PC-3 (cell line): ENCODE data around the gene ZNF678. TPM values are rescaled to one million over a fixed set of nuclear protein-coding genes. Genes with fewer than 3 reads are reported as not detected.
"Not testable (repeated sequence)": the region's sequence is repeated elsewhere in the genome, so short reads cannot be mapped to it uniquely, and the experiment has no call there.

Source experiments
- ATAC-seq: fragments of 200-7000 bp; cut with Tn5 transposase; 2 replicates; pipeline ENCODE4 v1.9.1; 2020; ENCODE audit warnings: mild to moderate bottlenecking, moderate library complexity
- BruUV-seq: library from RNA; stranded (reverse); fragments of 400-500 nt; replicated peaks from 2 replicates; lab custom pipeline; 2021; lab: Mats Ljungman, UMichigan
- CTCF ChIA-PET: fragments of 300-600 bp; sonication (Branson Sonifier 250); formaldehyde crosslinking; loops from one replicate; lab custom pipeline; 2022; ENCODE audit warnings: antibody characterized with exemption; lab: Charles Lee
- POLR2A ChIA-PET: fragments of 300-600 bp; sonication (Branson Sonifier 250); formaldehyde crosslinking; loops from one replicate; lab custom pipeline; 2022; ENCODE audit warnings: antibody characterized with exemption; ENCODE audit not compliant: unreplicated experiment; lab: Charles Lee
- DNase-seq: peaks from one replicate; pipeline ENCODE4 v3.0.0-alpha.2; 2015
- H2AFZ ChIP-seq: fragments of 300-600 bp; sonication (generic); 2 replicates; pipeline ENCODE4 v1.6.0; 2016; ENCODE audit warnings: antibody characterized with exemption, low read length
- H3F3A ChIP-seq: fragments of 300-600 bp; sonication (generic); one replicate; pipeline ENCODE4 v1.6.0; 2017; ENCODE audit warnings: antibody characterized with exemption, low read length, control low read depth, mild to moderate bottlenecking; ENCODE audit not compliant: unreplicated experiment
- H3K27ac ChIP-seq: fragments of 300-600 bp; sonication (generic); 2 replicates; pipeline ENCODE4 v1.5.1; 2016; ENCODE audit warnings: mild to moderate bottlenecking, low read length
- H3K27me3 ChIP-seq: fragments of 300-600 bp; sonication (generic); 2 replicates; pipeline ENCODE4 v1.6.1; 2016; ENCODE audit warnings: low read length, mixed read lengths
- H3K36me3 ChIP-seq: fragments of 300-600 bp; sonication (generic); 2 replicates; pipeline ENCODE4 v1.6.1; 2016; ENCODE audit warnings: low read depth, mixed run types, low read length, mixed read lengths
- H3K4me1 ChIP-seq: fragments of 300-600 bp; sonication (generic); 2 replicates; pipeline ENCODE4 v1.5.1; 2016; ENCODE audit warnings: low read length; ENCODE audit not compliant: insufficient read depth
- H3K4me2 ChIP-seq: fragments of 300-600 bp; sonication (generic); 2 replicates; pipeline ENCODE4 v1.6.0; 2016; ENCODE audit warnings: low read length
- H3K4me3 ChIP-seq: fragments of 300-600 bp; sonication (generic); 2 replicates; pipeline ENCODE4 v1.5.1; 2016; ENCODE audit warnings: mild to moderate bottlenecking, low read length, mixed read lengths
- H3K79me2 ChIP-seq: fragments of 300-600 bp; sonication (generic); 2 replicates; pipeline ENCODE4 v1.6.1; 2017; ENCODE audit warnings: low read length, mixed read lengths
- H3K9ac ChIP-seq: fragments of 300-600 bp; sonication (generic); 2 replicates; pipeline ENCODE4 v1.6.0; 2016; ENCODE audit warnings: mild to moderate bottlenecking, low read length
- H3K9me2 ChIP-seq: fragments of 300-600 bp; sonication (generic); replicated peaks from 2 replicates; pipeline ENCODE4 v1.6.1; 2016; ENCODE audit warnings: mixed run types, low read length, mixed read lengths
- H3K9me3 ChIP-seq: fragments of 300-600 bp; sonication (generic); 2 replicates; pipeline ENCODE4 v1.6.1; 2016; ENCODE audit warnings: low read length, mixed read lengths
- H4K20me1 ChIP-seq: fragments of 300-600 bp; sonication (generic); 2 replicates; pipeline ENCODE4 v1.6.1; 2016; ENCODE audit warnings: low read length, mixed read lengths
- EZH2 ChIP-seq: fragments of 300-600 bp; sonication (generic); IDR thresholded peaks from one replicate; pipeline ENCODE4 v1.6.1; 2017; ENCODE audit warnings: antibody characterized with exemption, mild to moderate bottlenecking, low read length; ENCODE audit not compliant: unreplicated experiment
- EZH2phosphoT487 ChIP-seq: fragments of 300-600 bp; sonication (generic); IDR thresholded peaks from 2 replicates; pipeline ENCODE4 v1.6.1; 2018; ENCODE audit warnings: mild to moderate bottlenecking, antibody characterized with exemption, low read length, borderline replicate concordance
- intact Hi-C: fragments of 100-400 bp; cut with micrococcal nuclease; formaldehyde crosslinking; loops from 2 replicates; pipeline ENCODE4 v1.9.0; 2023
- total RNA-seq: library from RNA; depleted of rRNA; stranded (reverse); fragments of >200 nt; gene quantifications from 2 replicates; pipeline ENCODE4 v1.2.3, GENCODE V29; 2014
- TF ChIP-seq, protein P1 (sequence below): fragments of 300-600 bp; sonication (generic); conservative IDR thresholded peaks from 2 replicates; pipeline ENCODE4 v1.5.1; 2017; ENCODE audit warnings: antibody characterized with exemption, low read depth, mild to moderate bottlenecking, low read length

ZNF678 gene
- total RNA-seq, 1 experiment from 2014 or later: 22.6 TPM

DNA sequence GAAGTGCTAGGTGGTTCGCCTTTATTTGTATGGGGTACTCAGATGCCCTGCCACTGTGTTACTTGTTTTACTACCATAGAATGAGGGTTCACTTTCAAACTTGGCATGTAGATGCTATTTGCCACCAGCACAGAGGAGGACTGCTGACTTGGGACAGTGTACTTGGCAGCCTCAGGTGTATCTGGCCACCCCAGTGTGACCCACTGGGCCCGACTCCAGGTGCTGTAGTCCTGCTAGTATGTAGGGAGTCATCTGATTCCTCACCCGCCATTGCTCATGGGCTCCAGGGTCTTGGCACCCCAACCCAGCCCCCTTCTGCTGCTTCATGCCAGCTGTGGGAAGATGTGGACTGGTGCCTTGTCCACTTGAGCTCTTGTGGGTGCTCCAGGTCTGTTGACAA, 40.0 kb downstream of the ZNF678 start:
- H3K9me3 ChIP-seq: peaks cover 73% of the 10 kb centered on the region
- no TSS peak for BruUV-seq

DNA sequence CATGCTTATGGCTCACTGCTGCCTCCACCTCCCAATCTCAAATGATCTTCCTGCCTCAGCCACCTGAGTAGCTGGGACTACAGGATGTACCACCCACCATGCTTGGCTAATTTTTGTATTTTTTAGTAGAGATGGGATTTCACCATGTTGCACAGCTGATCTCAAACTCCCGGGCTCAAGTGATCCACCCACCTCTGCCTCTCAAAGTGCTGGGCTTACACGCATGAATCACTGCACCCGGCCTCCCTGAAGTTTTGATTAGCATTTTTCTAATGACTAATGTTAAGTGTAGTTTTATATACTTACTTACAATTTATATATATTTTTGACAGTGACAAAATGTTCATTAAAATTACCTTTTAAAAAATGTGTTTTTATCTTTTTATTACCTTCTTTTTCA, 41.1 kb downstream of the ZNF678 start:
- Histone ChIP-seq H2AFZ (no peak overlapping the region), H3K9ac (no peak overlapping the region), H3K4me2 (no peak overlapping the region), H4K20me1 (no peaks in the 10 kb centered on the region), H3K36me3 (peaks cover 84% of the 10 kb centered on the region), H3K9me3 (peaks cover 72% of the 10 kb centered on the region), H3K4me3 (no peak overlapping the region), H3K27ac (no peak overlapping the region), H3K27me3 (no peaks in the 10 kb centered on the region), H3F3A (no peaks in the 10 kb centered on the region), H3K9me2 (no peaks in the 10 kb centered on the region), H3K79me2 (peaks cover 50% of the 10 kb centered on the region), H3K4me1 (no peaks in the 10 kb centered on the region)
- ChIA-PET CTCF (no interaction called here), POLR2A (no interaction called here)
- ATAC-seq: no peak
- no TSS peak for BruUV-seq
- TF ChIP-seq EZH2phosphoT487 (no peak), EZH2 (no peak)
- TF ChIP-seq, protein P1, sequence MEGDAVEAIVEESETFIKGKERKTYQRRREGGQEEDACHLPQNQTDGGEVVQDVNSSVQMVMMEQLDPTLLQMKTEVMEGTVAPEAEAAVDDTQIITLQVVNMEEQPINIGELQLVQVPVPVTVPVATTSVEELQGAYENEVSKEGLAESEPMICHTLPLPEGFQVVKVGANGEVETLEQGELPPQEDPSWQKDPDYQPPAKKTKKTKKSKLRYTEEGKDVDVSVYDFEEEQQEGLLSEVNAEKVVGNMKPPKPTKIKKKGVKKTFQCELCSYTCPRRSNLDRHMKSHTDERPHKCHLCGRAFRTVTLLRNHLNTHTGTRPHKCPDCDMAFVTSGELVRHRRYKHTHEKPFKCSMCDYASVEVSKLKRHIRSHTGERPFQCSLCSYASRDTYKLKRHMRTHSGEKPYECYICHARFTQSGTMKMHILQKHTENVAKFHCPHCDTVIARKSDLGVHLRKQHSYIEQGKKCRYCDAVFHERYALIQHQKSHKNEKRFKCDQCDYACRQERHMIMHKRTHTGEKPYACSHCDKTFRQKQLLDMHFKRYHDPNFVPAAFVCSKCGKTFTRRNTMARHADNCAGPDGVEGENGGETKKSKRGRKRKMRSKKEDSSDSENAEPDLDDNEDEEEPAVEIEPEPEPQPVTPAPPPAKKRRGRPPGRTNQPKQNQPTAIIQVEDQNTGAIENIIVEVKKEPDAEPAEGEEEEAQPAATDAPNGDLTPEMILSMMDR: no peak
- intact Hi-C loops: loop anchor here (10.0 kb wide), 1 partner anchor 50 kb away; no protein-coding TSS in a partner anchor
- DNase-seq: no peak

More for the DNA sequence above, 40.0 kb downstream of the ZNF678 start:
- no peak overlapping the region for H3K27ac ChIP-seq
- H3K9ac ChIP-seq: no peak overlapping the region
- no peak overlapping the region for H3K4me2 ChIP-seq
- H3K4me3 ChIP-seq: no peak overlapping the region
- DNase-seq: no peak
- H3K9me2 ChIP-seq: no peaks in the 10 kb centered on the region
- H3K27me3 ChIP-seq: no peaks in the 10 kb centered on the region
- no peaks in the 10 kb centered on the region for H3F3A ChIP-seq
- H3K79me2 ChIP-seq: peaks cover 50% of the 10 kb centered on the region
- peaks cover 86% of the 10 kb centered on the region for H3K36me3 ChIP-seq
- POLR2A ChIA-PET: no interaction called here
- intact Hi-C loops: loop anchor here (10.0 kb wide), 1 partner anchor 51 kb away; no protein-coding TSS in a partner anchor
- no peak for ATAC-seq
- H2AFZ ChIP-seq: no peak overlapping the region
- no peaks in the 10 kb centered on the region for H3K4me1 ChIP-seq
- TF ChIP-seq EZH2: no peak
- TF ChIP-seq, protein P1: no peak
- no peak for TF ChIP-seq EZH2phosphoT487
- H4K20me1 ChIP-seq: no peaks in the 10 kb centered on the region
- CTCF ChIA-PET: no interaction called here

DNA sequence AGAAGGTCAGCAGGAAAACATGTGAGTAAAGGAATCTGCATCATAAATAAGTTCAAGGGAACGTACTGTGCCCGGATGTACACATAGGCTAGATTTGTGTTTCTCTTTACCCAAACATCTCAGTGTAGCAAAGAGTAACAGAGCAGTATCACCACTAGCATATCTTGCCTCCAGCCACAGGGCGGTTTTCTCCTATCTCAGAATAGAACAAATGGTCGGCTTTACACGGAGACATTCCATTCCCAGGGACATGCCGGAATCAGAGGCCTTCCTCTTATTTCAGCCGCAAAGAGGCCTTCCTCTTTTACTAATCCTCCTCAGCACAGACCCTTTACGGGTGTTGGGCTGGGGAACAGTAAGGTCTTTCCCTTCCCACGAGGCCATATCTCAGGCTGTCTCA, 42.9 kb downstream of the ZNF678 start:
- intact Hi-C loops: loop anchor here (10.0 kb wide), 1 partner anchor 49 kb away; no protein-coding TSS in a partner anchor

More for the DNA sequence above, 42.9 kb downstream of the ZNF678 start:
- DNase-seq, H3K4me3 ChIP-seq, ATAC-seq, H3K9me2 ChIP-seq, H2AFZ ChIP-seq, H3K27me3 ChIP-seq, CTCF ChIA-PET, H3K4me1 ChIP-seq, H3K9ac ChIP-seq, BruUV-seq, H3K27ac ChIP-seq, H3F3A ChIP-seq, POLR2A ChIA-PET, H4K20me1 ChIP-seq, H3K4me2 ChIP-seq: not testable (repeated sequence)
- peaks cover 83% of the 10 kb centered on the region for H3K36me3 ChIP-seq
- peaks cover 32% of the 10 kb centered on the region for H3K79me2 ChIP-seq
- H3K9me3 ChIP-seq: peaks cover 65% of the 10 kb centered on the region
